Measurements from ENCODE around the gene FAM124B. TPM values are rescaled to one million over a fixed set of nuclear protein-coding genes. Genes with fewer than 3 reads are reported as not detected.

Gene FAM124B
- total RNA-seq, 4 donors from 2014 or later: 0.38 to 2.7 (median 1.2) TPM

DNA sequence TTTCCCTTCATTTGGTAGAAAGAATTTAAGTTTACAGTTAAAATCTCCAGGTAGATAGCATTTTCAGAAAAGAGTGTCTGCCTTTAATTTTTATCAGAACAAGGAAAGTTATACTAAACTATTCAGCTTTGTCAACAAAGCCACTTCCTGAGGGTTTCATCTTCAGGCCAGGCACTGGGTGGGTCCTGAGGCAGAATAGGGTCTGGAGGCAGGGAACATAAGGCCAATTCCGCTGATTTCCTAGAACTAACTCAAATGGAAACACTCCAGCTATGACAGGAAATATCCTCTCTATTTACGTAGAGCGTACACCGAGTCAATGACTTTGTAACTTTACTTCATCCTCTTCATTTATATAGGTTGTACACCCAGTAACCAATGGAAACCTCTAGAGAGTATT lies 32.7 kb upstream of the FAM124B start:
- TF ChIP-seq, protein P1, sequence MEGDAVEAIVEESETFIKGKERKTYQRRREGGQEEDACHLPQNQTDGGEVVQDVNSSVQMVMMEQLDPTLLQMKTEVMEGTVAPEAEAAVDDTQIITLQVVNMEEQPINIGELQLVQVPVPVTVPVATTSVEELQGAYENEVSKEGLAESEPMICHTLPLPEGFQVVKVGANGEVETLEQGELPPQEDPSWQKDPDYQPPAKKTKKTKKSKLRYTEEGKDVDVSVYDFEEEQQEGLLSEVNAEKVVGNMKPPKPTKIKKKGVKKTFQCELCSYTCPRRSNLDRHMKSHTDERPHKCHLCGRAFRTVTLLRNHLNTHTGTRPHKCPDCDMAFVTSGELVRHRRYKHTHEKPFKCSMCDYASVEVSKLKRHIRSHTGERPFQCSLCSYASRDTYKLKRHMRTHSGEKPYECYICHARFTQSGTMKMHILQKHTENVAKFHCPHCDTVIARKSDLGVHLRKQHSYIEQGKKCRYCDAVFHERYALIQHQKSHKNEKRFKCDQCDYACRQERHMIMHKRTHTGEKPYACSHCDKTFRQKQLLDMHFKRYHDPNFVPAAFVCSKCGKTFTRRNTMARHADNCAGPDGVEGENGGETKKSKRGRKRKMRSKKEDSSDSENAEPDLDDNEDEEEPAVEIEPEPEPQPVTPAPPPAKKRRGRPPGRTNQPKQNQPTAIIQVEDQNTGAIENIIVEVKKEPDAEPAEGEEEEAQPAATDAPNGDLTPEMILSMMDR (IDR thresholded peaks at IDR 0.05): no peak
- no peak for TF ChIP-seq POLR2A (IDR thresholded peaks at IDR 0.05)
- no peaks in the 10 kb centered on the region for H3K9me3 ChIP-seq
- no peaks in the 10 kb centered on the region for H3K36me3 ChIP-seq
- no peak overlapping the region for H3K4me3 ChIP-seq
- WGBS, 2 donors: 61 to 86% methylated on average over 4 of the region's 4 CpGs
- DNase-seq: no peak
- H3K27ac ChIP-seq: no peak overlapping the region
- intact Hi-C loops (cut with DNase I): no loop called here
- H3K27me3 ChIP-seq: no peaks in the 10 kb centered on the region
- H3K4me1 ChIP-seq: peaks cover 0 to 35% (median 3%) of the 10 kb centered on the region in 3 donors

GRCh38 chr2:224433442-224433841 lies 31.5 kb upstream of the FAM124B start:
- WGBS, 2 donors: 44 to 78% methylated on average over 10 of the region's 10 CpGs
- intact Hi-C loops (cut with DNase I): no loop called here

DNA sequence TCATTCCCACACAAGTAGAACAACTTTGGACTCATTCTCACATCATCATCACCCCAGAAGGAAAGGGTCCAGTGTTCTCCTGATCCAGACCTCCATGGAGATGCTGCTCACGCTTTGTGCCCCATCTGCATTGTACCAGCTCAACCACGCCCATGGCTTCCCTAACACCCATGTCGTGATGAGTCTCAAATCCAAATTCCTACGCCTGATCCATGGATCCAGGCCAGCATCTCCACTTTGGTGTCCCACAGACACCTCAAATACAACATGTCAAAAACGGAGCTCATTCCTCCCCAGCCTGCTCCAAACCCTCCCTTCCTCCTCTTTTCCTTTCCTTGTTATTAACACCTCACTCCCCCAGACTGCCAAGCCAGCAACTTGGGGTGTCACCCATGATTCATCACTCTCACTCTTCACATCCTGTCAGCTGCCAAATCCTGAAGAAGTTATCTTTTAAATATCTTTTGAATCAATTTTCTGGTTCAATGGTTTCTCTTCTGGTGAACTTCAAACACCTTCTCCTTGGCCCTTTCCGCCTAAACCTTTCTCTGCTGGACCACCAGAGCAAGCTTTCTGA lies 30.2 kb upstream of the FAM124B start:
- H3K4me3 ChIP-seq: no peak overlapping the region
- H3K4me1 ChIP-seq: peaks cover 0 to 10% (median 0%) of the 10 kb centered on the region in 3 donors
- TF ChIP-seq, protein P1 (IDR thresholded peaks at IDR 0.05): no peak
- no peak for TF ChIP-seq POLR2A (IDR thresholded peaks at IDR 0.05)
- DNase-seq: no peak
- intact Hi-C loops (cut with DNase I): no loop called here
- no peak overlapping the region for H3K27ac ChIP-seq
- 69 to 78% methylated on average over 6 of the region's 6 CpGs for WGBS, 2 donors
- no peaks in the 10 kb centered on the region for H3K9me3 ChIP-seq
- no peaks in the 10 kb centered on the region for H3K36me3 ChIP-seq
- H3K27me3 ChIP-seq: no peaks in the 10 kb centered on the region

More at GRCh38 chr2:224433442-224433841, 31.5 kb upstream of the FAM124B start:
- Histone ChIP-seq H3K9me3 (no peaks in the 10 kb centered on the region), H3K4me3 (no peak overlapping the region), H3K36me3 (no peaks in the 10 kb centered on the region), H3K4me1 (peaks cover 0 to 23% (median 0%) of the 10 kb centered on the region in 3 donors), H3K27me3 (no peaks in the 10 kb centered on the region), H3K27ac (no peak overlapping the region)
- TF ChIP-seq POLR2A (IDR thresholded peaks at IDR 0.05): no peak
- TF ChIP-seq, protein P1 (IDR thresholded peaks at IDR 0.05): no peak
- DNase-seq: no peak

DNA sequence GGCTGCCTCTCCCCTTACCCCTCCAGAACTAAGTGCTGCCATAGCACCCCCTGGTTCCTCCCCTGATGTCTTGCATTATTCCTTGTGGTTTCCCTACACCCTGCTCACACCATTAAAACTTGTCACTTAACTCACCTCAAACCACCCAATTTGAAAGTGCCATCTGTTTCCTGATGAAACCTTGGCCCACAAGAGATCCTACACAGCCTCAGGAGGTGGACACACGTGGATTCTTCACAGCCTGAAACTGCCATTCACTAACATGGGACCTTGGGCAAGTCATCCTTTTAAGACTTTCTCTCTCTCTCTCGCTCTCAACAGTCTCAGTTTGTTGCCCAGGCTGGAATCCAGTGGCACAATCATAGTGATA lies 27.5 kb upstream of the FAM124B start:
- intact Hi-C loops (cut with DNase I): no loop called here
- no peak for DNase-seq
- no peaks in the 10 kb centered on the region for H3K36me3 ChIP-seq
- H3K4me3 ChIP-seq: no peak overlapping the region
- TF ChIP-seq POLR2A (IDR thresholded peaks at IDR 0.05): no peak
- TF ChIP-seq, protein P1 (IDR thresholded peaks at IDR 0.05): no peak
- no peaks in the 10 kb centered on the region for H3K27me3 ChIP-seq
- no peak overlapping the region for H3K27ac ChIP-seq
- H3K4me1 ChIP-seq: no peaks in the 10 kb centered on the region
- WGBS, 2 donors: 27 to 64% methylated on average over 2 of the region's 2 CpGs
- H3K9me3 ChIP-seq: no peaks in the 10 kb centered on the region

DNA sequence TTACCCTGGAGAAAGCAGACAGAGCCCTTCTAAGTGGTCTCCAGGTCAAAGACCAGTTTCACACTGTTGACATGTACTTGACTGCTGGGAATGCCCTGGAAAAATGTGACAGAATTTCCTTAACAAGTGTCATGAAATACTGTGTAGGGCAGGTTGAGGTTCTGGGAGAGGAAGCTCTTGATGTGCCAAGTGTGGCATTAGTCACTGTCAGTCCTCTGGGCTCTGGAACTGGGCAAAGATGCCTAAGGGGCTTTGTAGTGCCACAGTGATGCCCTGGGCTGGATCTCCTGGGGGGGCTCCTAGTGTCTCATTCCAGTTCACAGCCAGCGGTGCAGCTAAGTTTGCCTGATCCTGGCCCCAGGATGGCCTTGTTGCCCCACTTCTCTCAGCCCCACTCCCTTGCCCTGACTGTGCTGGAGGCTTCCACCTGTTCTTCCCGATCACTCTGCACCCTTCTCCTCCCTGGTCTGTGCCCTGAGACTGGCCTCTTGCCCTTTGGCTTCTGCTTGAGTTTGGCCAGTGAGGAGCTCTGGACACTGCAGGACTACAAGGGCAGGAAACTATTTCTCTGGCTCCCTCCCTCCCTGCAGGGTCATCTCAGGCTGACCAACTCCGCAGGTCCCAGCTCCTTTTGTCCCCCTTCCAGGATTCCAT lies 27.0 kb upstream of the FAM124B start:
- H3K27ac ChIP-seq: no peak overlapping the region
- no peak for DNase-seq
- no peaks in the 10 kb centered on the region for H3K36me3 ChIP-seq
- intact Hi-C loops (cut with DNase I): no loop called here
- no peaks in the 10 kb centered on the region for H3K4me1 ChIP-seq
- no peaks in the 10 kb centered on the region for H3K27me3 ChIP-seq
- H3K9me3 ChIP-seq: no peaks in the 10 kb centered on the region
- WGBS, 2 donors: 50 to 92% methylated on average over 1 to 3 of the region's 3 CpGs
- no peak overlapping the region for H3K4me3 ChIP-seq
- no peak for TF ChIP-seq POLR2A (IDR thresholded peaks at IDR 0.05)
- TF ChIP-seq, protein P1 (IDR thresholded peaks at IDR 0.05): no peak

Data from esophagus squamous epithelium (tissue), 5 donors.